ENCODE measurements around the gene PTPN6. TPM values are rescaled to one million over a fixed set of nuclear protein-coding genes. Genes with fewer than 3 reads are reported as not detected.
"Not testable (repeated sequence)": the region's sequence is repeated elsewhere in the genome, so short reads cannot be mapped to it uniquely, and the experiment has no call there.

Gene PTPN6
- total RNA-seq = 100 to 1,000 TPM; 189 to 199 TPM
- polyA plus RNA-seq = 100 to 1,000 TPM; 126 to 325 TPM

DNA sequence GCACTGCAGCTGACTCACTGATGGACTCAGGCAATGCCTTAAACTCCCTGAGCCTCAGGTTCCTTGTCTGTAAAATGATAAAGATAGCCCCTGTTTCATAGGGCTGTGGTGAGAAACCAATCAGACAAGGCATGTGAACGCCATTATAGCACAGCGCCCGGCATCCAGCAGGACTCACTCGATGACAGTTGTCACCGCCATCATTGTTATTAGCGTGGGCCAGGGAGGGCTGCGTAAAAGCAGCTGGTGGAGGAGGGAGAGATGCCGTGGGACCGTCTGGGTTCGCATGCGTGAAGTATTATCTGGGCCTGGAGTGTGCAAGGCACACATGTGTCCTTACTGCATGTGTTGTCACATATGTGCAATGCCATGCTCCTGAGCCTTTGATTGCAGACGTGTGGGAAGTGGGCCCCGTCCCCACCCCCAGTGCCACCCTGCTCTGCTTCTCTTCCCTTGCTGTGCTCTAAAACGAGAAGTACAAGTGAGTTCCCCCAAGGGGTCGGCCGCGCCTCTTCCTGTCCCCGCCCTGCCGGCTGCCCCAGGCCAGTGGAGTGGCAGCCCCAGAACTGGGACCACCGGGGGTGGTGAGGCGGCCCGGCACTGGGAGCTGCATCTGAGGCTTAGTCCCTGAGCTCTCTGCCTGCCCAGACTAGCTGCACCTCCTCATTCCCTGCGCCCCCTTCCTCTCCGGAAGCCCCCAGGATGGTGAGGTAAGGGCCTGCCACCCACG lies at the start of gene PTPN6:
TSS of gene PTPN6 (plus strand) at position 546 of the 730 bp plus-strand sequence. CDS start at position 703, 157 bp downstream.
- no peaks in the 10 kb centered on the region for H3K9me3 ChIP-seq (ENCODE audit: control insufficient read depth in 1 of 2, low read length in 2 of 2)
- CTCF ChIA-PET (ENCODE audit: partially characterized antibody) = interaction anchor here (2.0 to 18.5 kb wide), 3 partner anchors 9 to 78 kb away, joined by 8 to 774 read pairs (median 9); partner anchors contain the start of gene SPSB2
- H3K27ac Mint-ChIP-seq = peak within 1 kb of the TSS; percentile 89 to 99 (median 96)
- H3K4me1 Mint-ChIP-seq = peaks cover 54 to 97% (median 63%) of the 10 kb centered on the region in 4 donors
- H3K9me3 Mint-ChIP-seq = peaks cover 0 to 3% (median 0%) of the 10 kb centered on the region in 8 donors
- no peaks in the 10 kb centered on the region for H3K27me3 ChIP-seq (ENCODE audit: insufficient read depth, low read length)
- peak within 1 kb of the TSS; percentile 81 to 82 for H3K4me3 ChIP-seq (ENCODE audit: low read length in 2 of 2)
- peaks cover 81% of the 10 kb centered on the region for H3K4me1 ChIP-seq (ENCODE audit: insufficient read depth, low read length)
- peaks cover 13% of the 10 kb centered on the region for H3K36me3 ChIP-seq (ENCODE audit: insufficient read depth, low read length)
- peak within 1 kb of the TSS; percentile 96 for H3K27ac ChIP-seq (ENCODE audit: low read depth, low read length)
- intact Hi-C loops (cut with micrococcal nuclease) = no loop called here
- H3K27me3 Mint-ChIP-seq = peaks cover 0 to 3% of the 10 kb centered on the region in 2 donors
- peak; percentile 50 to 65 (median 54) for DNase-seq
- H3K4me3 Mint-ChIP-seq = peak within 1 kb of the TSS; percentile 94 to 100 (median 98)
- H3K36me3 Mint-ChIP-seq = peaks cover 11 to 46% of the 10 kb centered on the region in 2 donors
- POLR2A ChIA-PET (ENCODE audit: partially characterized antibody) = interaction anchor here (0.8 to 22.1 kb wide), 12 partner anchors 7 to 262 kb away, joined by 4 to 1807 read pairs (median 9); partner anchors contain the start of genes ATN1, C12orf57, CD4 and CDCA3

DNA sequence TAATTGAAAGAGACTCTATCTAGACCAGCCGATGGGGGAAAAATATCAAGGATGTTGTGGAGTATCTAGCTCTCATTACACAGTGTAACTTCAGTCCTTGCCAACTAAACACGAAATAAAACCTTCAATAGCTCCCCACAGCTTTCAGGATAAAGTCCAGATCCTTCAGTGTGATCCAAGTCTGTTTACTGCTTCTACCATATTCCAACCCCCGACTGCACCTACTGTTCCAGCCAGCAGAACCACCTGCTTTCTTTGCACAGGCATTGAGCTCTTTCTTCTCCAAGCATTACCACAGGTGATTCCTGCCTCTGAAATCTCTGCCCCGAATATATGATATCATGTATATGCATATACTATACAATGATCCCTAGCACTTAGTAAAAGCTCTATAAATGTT lies 48.7 kb upstream of the PTPN6 start:
- DNase-seq = no peak
- intact Hi-C loops (cut with micrococcal nuclease) = no loop called here
- H3K9me3 ChIP-seq (ENCODE audit: control insufficient read depth in 1 of 2, low read length in 2 of 2) = no peaks in the 10 kb centered on the region
- no peaks in the 10 kb centered on the region for H3K9me3 Mint-ChIP-seq
- peak overlapping the region in 3 of 7 donors; percentile 10 to 65 (median 40) for H3K27ac Mint-ChIP-seq
- no peak overlapping the region for H3K4me3 ChIP-seq (ENCODE audit: low read length in 2 of 2)
- POLR2A ChIA-PET (ENCODE audit: partially characterized antibody) = interaction anchor here (0.9 to 1.6 kb wide), 3 partner anchors 11 to 29 kb away, joined by 3 to 11 read pairs (median 3); partner anchors contain the start of genes ENO2 and SPSB2
- H3K36me3 ChIP-seq (ENCODE audit: insufficient read depth, low read length) = no peaks in the 10 kb centered on the region
- CTCF ChIA-PET (ENCODE audit: partially characterized antibody) = interaction anchor here (1.1 to 1.9 kb wide), 9 partner anchors 10 to 81 kb away, joined by 3 to 9 read pairs (median 4); partner anchors contain the start of gene SPSB2
- H3K27ac ChIP-seq (ENCODE audit: low read depth, low read length) = no peak overlapping the region
- no peaks in the 10 kb centered on the region for H3K27me3 Mint-ChIP-seq
- no peaks in the 10 kb centered on the region for H3K27me3 ChIP-seq (ENCODE audit: insufficient read depth, low read length)
- no peak overlapping the region for H3K4me3 Mint-ChIP-seq
- H3K4me1 Mint-ChIP-seq = peaks cover 0 to 10% (median 8%) of the 10 kb centered on the region in 4 donors
- H3K36me3 Mint-ChIP-seq = no peaks in the 10 kb centered on the region
- H3K4me1 ChIP-seq (ENCODE audit: insufficient read depth, low read length) = peaks cover 19% of the 10 kb centered on the region

DNA sequence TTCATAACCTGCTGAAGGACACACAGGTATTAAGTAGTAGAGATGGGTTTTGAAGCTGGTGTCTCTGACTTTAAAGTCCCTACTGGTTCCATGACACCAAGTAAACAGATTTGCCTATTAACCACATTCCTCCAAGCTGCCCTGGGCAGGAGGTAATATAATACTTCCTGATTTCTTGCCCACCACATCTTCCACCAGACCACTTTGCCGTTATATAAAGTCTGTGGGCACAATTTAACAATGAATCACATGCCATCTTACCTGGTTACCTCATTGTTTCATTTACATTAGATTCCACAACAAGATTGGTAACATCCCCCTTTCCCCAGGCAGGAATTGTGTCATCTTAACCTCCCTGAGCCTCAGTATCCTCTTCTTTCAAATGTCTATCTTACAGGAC lies 47.4 kb upstream of the PTPN6 start:
- Mint-ChIP-seq H3K4me3 (no peak overlapping the region), H3K27me3 (no peaks in the 10 kb centered on the region), H3K27ac (no peak overlapping the region), H3K9me3 (no peaks in the 10 kb centered on the region), H3K36me3 (no peaks in the 10 kb centered on the region), H3K4me1 (peaks cover 0 to 10% (median 8%) of the 10 kb centered on the region in 4 donors)
- Histone ChIP-seq H3K4me3 (ENCODE audit: low read length in 2 of 2) (no peak overlapping the region), H3K9me3 (ENCODE audit: control insufficient read depth in 1 of 2, low read length in 2 of 2) (no peaks in the 10 kb centered on the region), H3K36me3 (ENCODE audit: insufficient read depth, low read length) (no peaks in the 10 kb centered on the region), H3K4me1 (ENCODE audit: insufficient read depth, low read length) (peaks cover 19% of the 10 kb centered on the region), H3K27me3 (ENCODE audit: insufficient read depth, low read length) (no peaks in the 10 kb centered on the region), H3K27ac (ENCODE audit: low read depth, low read length) (peak overlapping the region; percentile 86)
- ChIA-PET POLR2A (ENCODE audit: partially characterized antibody) (interaction anchor here (0.5 to 3.4 kb wide), 9 partner anchors 11 to 346 kb away, joined by 3 to 33 read pairs (median 10); partner anchors contain the start of genes ENO2 and SPSB2), CTCF (ENCODE audit: partially characterized antibody) (interaction anchor here (1.1 to 4.4 kb wide), 4 partner anchors 12 to 33 kb away, joined by 4 to 45 read pairs (median 10); partner anchors contain the start of gene SPSB2)
- no peak for DNase-seq
- intact Hi-C loops (cut with micrococcal nuclease) = loop anchor here (1.0 to 2.0 kb wide), 6 partner anchors 11 to 67 kb away; partner anchors contain the start of genes EMG1, ENO2, PHB2 and SPSB2

DNA sequence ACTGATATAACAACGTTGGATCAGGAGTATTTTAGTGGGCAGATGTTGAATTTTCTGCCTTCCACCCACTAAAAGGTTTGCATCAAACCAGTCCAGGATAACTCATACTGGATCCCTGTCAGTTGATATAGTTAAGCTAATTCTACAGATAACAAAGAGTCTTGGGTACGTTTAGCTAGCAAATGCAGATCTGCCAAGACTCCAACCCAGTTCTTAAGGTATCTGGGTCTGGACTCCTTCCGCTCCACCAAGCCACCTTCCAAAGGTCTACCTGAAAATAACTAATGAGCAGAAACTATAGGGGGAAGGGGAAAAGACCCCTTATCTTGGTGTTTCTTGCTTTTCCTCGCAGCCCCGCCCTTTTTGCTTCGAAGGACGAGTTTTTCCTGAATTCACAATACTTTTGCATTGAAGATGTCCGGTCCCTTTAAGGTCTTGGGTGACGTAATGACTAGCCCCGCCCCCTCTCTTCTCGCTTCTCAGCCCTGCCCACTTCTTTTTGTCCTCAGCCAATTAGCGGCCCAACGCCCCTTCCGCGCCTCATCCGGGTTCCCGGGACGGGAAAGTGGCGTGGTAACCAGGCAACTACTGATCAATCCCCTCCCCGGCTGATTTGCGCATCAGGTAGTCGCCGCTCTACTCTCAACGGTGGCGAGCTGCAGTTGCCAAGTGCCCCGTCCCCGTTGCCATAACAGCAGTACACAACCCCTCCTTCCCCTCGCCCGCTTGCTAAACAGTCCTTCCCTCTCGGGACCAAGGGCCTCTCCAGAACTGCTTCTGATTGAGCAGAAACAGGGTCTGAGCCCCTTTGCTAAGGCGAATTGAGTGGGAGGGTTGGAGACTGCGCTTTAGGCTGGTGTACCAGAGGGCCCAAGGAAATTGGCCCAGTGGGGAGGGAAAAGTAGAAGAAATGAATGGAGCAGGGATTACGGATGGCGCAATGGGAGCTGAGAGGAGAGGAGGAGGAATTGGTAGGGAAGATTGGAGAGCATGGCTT lies 46.6 kb upstream of the PTPN6 start, which contains the start of gene LRRC23:
TSS of gene LRRC23 (plus strand) at position 543 of the 997 bp plus-strand sequence. CDS start 812 bp downstream, outside the sequence.
- peaks cover 19% of the 10 kb centered on the region for H3K4me1 ChIP-seq (ENCODE audit: insufficient read depth, low read length)
- DNase-seq = peak; percentile 97 to 99 (median 98)
- Mint-ChIP-seq H3K9me3 (no peaks in the 10 kb centered on the region), H3K36me3 (no peaks in the 10 kb centered on the region), H3K4me1 (peaks cover 0 to 8% (median 6%) of the 10 kb centered on the region in 4 donors), H3K4me3 (no peak within 1 kb of the TSS), H3K27me3 (no peaks in the 10 kb centered on the region), H3K27ac (no peak within 1 kb of the TSS)
- H3K27me3 ChIP-seq (ENCODE audit: insufficient read depth, low read length) = no peaks in the 10 kb centered on the region
- intact Hi-C loops (cut with micrococcal nuclease) = loop anchor here (1.0 to 2.0 kb wide), 6 partner anchors 10 to 66 kb away; partner anchors contain the start of genes EMG1, ENO2, PHB2 and SPSB2
- ChIA-PET POLR2A (ENCODE audit: partially characterized antibody) (interaction anchor here (0.6 to 3.4 kb wide), 16 partner anchors 10 to 370 kb away, joined by 3 to 33 read pairs (median 4); partner anchors contain the start of genes C12orf57, ENO2, GAPDH and LPCAT3), CTCF (ENCODE audit: partially characterized antibody) (interaction anchor here (0.6 to 4.4 kb wide), 8 partner anchors 9 to 341 kb away, joined by 3 to 45 read pairs (median 4); partner anchors contain the start of genes C12orf57, ENO2, LPCAT3 and RNU7-1)
- no peaks in the 10 kb centered on the region for H3K9me3 ChIP-seq (ENCODE audit: control insufficient read depth in 1 of 2, low read length in 2 of 2)
- H3K36me3 ChIP-seq (ENCODE audit: insufficient read depth, low read length) = no peaks in the 10 kb centered on the region
- H3K4me3 ChIP-seq (ENCODE audit: low read length in 2 of 2) = peak within 1 kb of the TSS; percentile 74 to 95
- peak within 1 kb of the TSS; percentile 86 for H3K27ac ChIP-seq (ENCODE audit: low read depth, low read length)

GRCh38 chr12:6905414-6906040 lies 45.6 kb upstream of the PTPN6 start:
- intact Hi-C loops (cut with micrococcal nuclease) = loop anchor here (2.0 kb wide), 1 partner anchor 65 kb away; the partner anchor contains the start of genes EMG1 and PHB2
- H3K27me3 Mint-ChIP-seq = no peaks in the 10 kb centered on the region
- Histone ChIP-seq H3K4me1 (ENCODE audit: insufficient read depth, low read length) (peaks cover 19% of the 10 kb centered on the region), H3K4me3 (ENCODE audit: low read length in 2 of 2) (peak overlapping the region in 1 of 2 donors; percentile 74), H3K36me3 (ENCODE audit: insufficient read depth, low read length) (no peaks in the 10 kb centered on the region), H3K27ac (ENCODE audit: low read depth, low read length) (peak overlapping the region; percentile 86), H3K9me3 (ENCODE audit: control insufficient read depth in 1 of 2, low read length in 2 of 2) (no peaks in the 10 kb centered on the region), H3K27me3 (ENCODE audit: insufficient read depth, low read length) (no peaks in the 10 kb centered on the region)
- H3K4me1 Mint-ChIP-seq = peaks cover 0 to 8% (median 3%) of the 10 kb centered on the region in 4 donors
- H3K9me3 Mint-ChIP-seq = no peaks in the 10 kb centered on the region
- CTCF ChIA-PET (ENCODE audit: partially characterized antibody) = interaction anchor here (0.8 to 4.4 kb wide), 8 partner anchors 9 to 202 kb away, joined by 3 to 45 read pairs (median 4); partner anchors contain the start of genes C12orf57, ENO2, LPCAT3 and RNU7-1
- POLR2A ChIA-PET (ENCODE audit: partially characterized antibody) = interaction anchor here (0.7 to 3.4 kb wide), 15 partner anchors 9 to 371 kb away, joined by 3 to 33 read pairs (median 5); partner anchors contain the start of genes C12orf57, ENO2, GAPDH and LPCAT3
- no peak overlapping the region for H3K27ac Mint-ChIP-seq
- no peak overlapping the region for H3K4me3 Mint-ChIP-seq
- H3K36me3 Mint-ChIP-seq = no peaks in the 10 kb centered on the region
- no peak for DNase-seq

- H3K9me3 ChIP-seq (ENCODE audit: control insufficient read depth in 1 of 2, low read length in 2 of 2); H3K4me3 ChIP-seq (ENCODE audit: low read length in 2 of 2); H3K27me3 ChIP-seq (ENCODE audit: insufficient read depth, low read length); intact Hi-C loops (cut with micrococcal nuclease); H3K4me3 Mint-ChIP-seq; H3K27ac Mint-ChIP-seq; H3K27me3 Mint-ChIP-seq; H3K9me3 Mint-ChIP-seq; DNase-seq; H3K36me3 Mint-ChIP-seq; H3K36me3 ChIP-seq (ENCODE audit: insufficient read depth, low read length); H3K27ac ChIP-seq (ENCODE audit: low read depth, low read length): not testable (repeated sequence)
- ChIA-PET CTCF (ENCODE audit: partially characterized antibody) (interaction anchor here (0.7 to 4.4 kb wide), 7 partner anchors 10 to 39 kb away, joined by 3 to 45 read pairs (median 4); partner anchors contain the start of gene SPSB2), POLR2A (ENCODE audit: partially characterized antibody) (interaction anchor here (0.8 to 1.9 kb wide), 4 partner anchors 16 to 61 kb away, joined by 3 to 6 read pairs (median 4); no protein-coding TSS in a partner anchor)
- peaks cover 7 to 10% (median 8%) of the 10 kb centered on the region in 4 donors for H3K4me1 Mint-ChIP-seq
- H3K4me1 ChIP-seq (ENCODE audit: insufficient read depth, low read length) = peaks cover 24% of the 10 kb centered on the region
Observed at GRCh38 chr12:6908141-6908540, 43.0 kb upstream of the PTPN6 start.

All from CD4-positive, alpha-beta memory T cell (primary cell).